Measurements from ENCODE around the gene GRK4.

GRCh38 chr4:2930135-2930757, 33.1 kb upstream of the GRK4 start:
- TF ChIP-seq, protein P1, sequence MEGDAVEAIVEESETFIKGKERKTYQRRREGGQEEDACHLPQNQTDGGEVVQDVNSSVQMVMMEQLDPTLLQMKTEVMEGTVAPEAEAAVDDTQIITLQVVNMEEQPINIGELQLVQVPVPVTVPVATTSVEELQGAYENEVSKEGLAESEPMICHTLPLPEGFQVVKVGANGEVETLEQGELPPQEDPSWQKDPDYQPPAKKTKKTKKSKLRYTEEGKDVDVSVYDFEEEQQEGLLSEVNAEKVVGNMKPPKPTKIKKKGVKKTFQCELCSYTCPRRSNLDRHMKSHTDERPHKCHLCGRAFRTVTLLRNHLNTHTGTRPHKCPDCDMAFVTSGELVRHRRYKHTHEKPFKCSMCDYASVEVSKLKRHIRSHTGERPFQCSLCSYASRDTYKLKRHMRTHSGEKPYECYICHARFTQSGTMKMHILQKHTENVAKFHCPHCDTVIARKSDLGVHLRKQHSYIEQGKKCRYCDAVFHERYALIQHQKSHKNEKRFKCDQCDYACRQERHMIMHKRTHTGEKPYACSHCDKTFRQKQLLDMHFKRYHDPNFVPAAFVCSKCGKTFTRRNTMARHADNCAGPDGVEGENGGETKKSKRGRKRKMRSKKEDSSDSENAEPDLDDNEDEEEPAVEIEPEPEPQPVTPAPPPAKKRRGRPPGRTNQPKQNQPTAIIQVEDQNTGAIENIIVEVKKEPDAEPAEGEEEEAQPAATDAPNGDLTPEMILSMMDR (IDR thresholded peaks at IDR 0.05; ENCODE audit: borderline replicate concordance, extremely low read depth, low read length, poor library complexity, severe bottlenecking): no peak
- TF ChIP-seq EZH2 (IDR thresholded peaks at IDR 0.05; ENCODE audit: borderline replicate concordance, low read depth, low read length, severe bottlenecking): no peak

Measured in DND-41 (cell line).